Mucosa of gallbladder (tissue), 1 donor: ENCODE data around the gene CNGA3. TPM values are rescaled to one million over a fixed set of nuclear protein-coding genes. Genes with fewer than 3 reads are reported as not detected.

ENCODE experiments used
- DNase-seq: peaks from one replicate; pipeline ENCODE4 v3.0.0-alpha.2; 2020; ENCODE audit warnings: low spot score
- total RNA-seq: library from RNA; stranded (reverse); gene quantifications from one replicate; pipeline ENCODE4 v1.2.1, GENCODE V29; 2021
- donor health status: DM: no; HTN: no; CAD: no.

The CNGA3 gene
- total RNA-seq, 1 donor from 2014 or later: not detected

DNA sequence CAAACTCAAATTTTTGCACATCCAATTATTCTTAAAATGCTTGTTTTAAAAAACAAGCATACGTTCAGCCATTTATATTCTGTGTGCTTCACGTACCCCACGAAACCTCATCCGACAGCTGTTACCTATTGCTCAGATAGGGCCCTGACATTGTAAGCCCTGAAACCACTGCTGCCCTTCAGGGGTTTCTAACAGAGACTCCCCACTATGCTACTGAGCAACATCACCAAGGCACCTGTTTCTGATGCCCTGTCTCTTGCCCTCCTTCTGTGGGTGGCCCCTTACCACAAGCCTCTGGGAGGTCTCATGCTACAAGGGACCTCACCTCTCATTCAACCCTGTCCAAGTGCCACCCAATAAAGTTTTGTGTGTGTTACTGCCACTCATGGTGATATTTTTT, 18.5 kb upstream of the CNGA3 start:
- DNase-seq: no peak

DNA sequence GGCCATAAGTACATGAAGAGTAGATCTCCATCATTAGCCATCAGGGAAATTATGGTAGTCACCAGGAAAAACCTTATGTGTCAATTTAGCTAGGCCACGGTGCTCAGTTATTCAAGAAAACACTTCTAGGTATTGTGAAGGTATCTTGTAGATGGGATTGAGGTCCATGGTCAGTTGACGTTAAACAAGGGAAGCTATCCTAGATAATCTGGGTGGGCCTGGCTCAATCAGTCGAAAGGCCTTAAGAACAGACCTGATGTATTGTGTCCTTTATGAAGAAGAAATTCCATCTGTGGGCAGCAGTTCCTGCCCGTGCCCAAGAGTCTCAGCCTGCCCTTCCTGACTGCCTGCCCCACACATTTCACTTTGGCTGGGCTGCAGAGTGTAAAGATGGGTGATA, 16.7 kb upstream of the CNGA3 start:
- no peak for DNase-seq

DNA sequence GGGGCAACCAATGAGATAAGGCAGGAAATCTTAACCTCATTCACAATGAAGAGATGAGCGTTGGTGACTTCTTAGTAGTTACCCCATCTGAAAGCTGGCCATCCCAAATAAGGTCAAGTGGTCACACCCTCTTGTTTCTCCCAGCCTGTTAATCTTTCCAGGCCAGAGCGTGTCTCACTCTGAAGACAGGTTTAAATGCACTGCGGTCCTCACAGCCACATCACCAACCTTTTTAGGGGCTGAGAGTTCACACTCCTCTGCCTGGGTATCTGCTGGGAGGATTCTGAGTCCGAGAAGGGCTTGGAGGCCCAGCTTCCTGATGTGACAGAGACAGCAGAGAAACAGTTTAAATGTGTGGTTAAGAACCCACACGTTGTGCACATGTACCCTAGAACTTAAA, 13.3 kb upstream of the CNGA3 start:
- DNase-seq: no peak

DNA sequence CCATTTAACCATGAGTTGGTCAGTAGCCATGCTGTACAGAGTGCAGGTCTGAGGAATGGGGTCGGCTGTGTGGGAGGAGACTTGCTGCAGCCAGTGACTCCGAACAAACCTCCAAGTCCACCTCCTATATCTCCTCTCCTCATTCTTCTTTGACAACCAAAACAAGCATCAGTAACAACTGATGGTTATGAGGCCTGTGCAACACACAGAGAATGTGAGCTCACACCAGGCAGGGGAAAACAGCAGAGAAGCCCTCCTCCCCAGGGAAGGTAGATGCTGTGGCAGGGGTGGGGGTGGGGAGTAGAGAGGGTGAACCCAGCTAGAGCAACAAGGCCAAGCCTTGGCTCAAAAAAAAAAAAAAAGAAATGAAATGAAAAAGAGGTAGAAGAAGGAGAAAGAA, 12.3 kb upstream of the CNGA3 start:
- DNase-seq: no peak

DNA sequence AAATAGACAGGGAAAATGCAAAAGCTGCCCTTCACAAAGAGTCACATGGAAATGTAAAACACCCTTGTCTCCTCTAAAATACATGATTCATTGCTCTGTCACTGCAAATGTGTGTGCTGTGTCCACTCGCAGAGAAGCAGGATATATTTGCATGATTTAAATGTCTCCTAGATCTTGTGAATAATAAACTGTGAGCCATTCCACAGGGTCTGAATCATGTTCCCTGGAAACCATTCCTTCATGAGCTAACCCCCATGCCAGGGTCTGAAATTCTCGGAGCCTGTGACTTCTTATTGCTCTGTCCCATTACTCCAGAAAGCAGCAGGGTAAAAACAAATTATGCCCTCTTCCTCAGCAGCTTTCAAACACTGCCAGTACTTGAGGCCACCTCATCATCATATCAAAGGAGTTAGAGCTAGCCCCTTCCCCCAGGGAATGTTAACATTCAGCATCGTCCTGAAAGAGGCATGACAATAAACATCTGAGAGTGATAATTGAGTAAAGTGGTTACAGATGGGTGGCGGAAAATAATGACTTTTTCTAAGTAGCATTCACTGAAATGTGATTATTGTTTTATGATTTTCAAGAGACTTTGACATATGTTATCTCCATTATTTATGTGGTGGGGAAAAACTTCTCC, 11.7 kb upstream of the CNGA3 start:
- DNase-seq: no peak

DNA sequence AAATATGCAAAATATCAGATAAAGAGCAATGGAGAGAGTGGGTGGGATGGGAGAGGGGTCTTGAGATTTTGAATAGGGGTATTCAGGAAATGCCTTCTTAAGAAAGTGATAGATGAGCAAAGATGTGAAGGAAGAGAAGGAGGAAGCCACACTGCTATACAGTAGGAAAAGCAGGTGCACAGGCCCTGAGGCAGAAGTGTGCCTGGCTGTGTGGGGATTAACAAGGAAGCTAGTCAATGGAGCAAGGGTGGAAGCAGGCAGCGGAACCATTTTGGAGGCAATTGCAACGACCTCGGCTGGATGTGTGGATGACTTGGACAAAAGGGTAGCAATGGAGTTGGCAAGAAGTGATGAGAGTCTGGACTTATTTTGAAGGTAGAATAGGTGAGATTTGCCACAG, 11.0 kb upstream of the CNGA3 start:
- DNase-seq: no peak

DNA sequence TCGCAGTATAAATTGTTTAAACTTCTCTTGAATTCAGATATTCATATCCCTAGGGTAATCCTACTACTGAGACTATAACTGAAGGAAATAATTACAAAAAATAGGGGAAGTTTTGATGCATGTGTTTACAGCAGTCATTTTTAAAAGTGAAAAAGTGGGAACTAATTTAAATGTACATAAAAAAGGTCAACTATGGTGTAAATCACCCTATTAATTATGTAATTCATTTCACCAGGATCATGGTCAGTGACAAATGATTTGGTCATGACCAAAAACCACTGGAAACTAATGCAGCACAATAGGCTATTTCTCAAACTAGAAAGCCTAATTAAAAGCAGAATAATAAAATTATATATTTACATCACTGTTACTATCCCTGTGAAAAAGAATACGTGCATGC, 5.0 kb upstream of the CNGA3 start:
- DNase-seq: no peak

DNA sequence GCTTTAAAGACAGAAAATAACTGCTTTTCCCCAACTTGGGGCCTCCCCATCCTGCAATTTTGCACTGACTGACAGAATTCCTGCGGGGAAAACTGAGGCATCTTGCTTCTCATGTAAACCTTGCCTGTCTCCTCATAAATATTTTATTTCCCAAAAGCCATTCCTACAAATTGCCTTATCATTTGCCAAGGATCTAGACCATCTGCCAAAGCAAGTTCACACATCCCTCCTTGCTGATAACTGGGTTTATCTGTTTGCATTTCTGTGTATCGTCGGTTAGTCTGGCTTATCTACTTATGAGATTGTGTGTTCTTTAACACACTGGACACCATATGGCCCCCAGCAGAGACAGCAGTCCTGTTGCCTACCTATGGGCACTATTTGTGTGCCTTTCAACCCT, 3.0 kb upstream of the CNGA3 start:
- DNase-seq: no peak

DNA sequence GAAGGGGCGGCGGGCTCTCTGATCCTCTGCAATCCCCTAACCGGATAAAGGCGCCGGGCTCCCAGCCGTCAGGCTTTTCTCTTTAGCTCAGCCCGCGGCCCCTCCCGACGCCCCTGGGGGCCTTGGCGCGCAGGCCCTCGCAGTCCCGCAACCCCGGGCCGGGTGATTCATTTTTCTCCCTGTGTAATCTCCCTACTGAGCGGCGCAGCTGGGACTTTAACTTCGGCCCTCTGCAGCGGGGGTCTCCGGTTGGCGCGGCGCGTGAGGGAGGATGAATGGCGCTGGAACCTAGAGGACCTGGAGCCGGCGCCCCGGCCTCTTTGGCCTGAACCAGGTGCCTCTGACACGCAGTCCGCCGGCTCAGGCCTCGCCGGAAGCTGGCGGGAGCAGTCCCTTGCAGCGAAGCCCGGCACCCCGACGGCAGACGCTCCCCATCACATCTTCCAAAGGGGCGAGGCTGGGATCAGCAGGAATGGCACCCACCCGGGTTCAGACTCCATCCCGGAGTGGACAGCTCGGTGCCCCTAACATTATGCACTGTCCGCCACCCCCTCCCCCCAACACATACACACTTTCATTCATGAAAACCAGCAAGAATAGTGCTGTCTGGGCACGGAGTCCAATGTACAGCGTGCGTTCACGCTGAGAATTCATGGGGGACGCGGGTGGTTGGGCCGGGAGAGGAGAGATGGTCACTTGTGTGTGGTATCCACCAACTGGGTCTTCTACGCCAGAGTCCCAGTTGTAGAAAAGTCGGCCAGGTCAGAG, 1.2 kb downstream of the CNGA3 start:
- DNase-seq: no peak

DNA sequence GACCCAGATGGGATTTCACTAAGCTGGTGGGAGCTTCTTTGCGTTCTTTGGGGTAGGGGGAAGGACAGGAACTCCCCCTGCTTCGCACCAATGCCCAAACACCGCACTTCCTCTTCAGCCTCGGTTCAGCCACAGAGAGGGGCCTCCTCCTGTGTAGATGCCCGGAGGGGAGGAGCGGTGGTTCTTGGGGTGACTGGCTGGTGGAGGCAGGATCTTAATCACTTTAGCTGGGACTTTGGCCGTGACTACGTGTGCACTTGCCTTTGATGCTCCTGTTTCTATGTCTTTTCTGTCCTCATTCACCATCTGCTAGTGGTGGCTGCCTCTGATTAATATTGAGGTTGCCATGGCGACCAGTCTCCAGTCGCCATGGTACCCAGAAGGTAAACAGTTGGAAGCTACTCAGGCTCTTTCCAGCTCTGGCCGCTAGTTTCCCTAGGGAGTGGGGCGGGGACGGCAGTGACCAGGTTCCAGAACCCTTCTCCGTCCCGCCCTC, 1.9 kb downstream of the CNGA3 start:
- no peak for DNase-seq

DNA sequence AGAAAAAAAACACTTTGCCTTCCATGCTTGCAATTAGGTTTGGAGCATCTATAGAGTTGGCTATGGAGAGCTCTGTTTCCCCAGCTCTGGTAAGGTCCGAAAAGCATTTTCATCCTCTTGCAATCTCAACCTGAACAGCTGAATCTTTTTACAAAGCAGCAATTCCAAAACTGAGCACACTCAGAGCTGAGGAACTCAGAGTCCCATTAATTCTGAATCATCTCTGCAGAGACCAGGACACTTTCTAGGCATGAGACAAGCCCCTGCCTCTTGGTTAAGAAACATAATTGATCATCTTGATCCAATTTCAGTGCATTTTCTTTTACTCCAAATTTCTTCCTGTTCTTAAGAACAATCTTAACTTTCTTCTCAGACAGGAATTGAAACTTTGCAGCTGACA, 4.2 kb downstream of the CNGA3 start:
- no peak for DNase-seq

DNA sequence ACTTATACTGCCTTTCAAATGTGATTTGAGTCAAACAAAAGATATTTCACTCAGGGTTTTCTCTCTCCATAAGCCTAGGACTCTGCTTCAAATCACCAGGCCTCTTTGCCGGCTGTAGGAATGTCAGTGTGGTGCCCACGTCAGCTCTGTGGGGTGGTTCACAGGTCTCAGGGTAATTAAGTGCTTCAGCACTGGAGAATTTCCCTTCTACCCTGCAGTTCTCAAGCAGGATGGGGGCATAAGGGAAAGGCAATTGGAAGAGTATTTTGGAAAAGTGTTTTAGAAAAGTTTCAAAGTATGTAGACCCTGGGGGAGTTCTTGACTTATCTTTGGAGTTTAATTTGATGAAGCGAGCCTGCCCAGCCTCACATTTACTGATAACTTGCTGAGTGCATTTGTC, 9.6 kb downstream of the CNGA3 start:
- no peak for DNase-seq

DNA sequence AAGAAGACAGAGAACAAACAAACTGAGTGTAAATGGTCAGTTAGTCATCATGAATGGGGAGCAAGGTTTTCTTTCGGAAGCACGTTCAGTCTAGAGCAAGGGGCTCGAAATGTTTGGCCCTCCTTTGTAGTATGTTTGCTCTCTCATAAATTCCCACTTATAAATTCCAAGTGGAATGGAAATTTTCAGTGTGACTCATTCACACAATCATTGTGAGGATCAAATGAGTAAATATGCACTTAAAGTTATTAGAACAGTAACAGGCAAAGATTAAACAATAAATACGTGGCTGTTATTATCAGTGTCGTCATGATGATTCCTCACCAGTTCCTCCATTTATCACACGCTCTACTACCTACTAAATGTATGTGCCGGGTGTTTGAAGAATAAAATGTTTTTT, 10.5 kb downstream of the CNGA3 start:
- no peak for DNase-seq

DNA sequence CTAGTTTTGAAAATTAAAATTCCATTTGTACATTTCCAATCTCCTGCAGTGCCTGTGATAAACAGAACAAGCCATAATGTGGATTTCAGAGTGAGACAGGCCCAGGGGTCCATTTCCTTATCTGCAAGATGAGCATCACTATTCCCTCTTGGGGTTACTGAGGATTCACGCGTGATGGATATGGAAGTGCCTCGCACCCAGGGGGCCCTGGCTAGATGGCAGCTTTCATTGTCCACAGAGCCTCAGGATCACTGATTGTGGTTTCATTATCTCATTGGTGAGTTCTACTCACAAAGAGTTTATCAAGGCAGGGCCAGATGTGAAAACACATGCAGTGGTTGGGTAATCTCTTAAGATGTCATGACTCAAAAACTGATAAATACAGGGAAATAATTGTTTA, 11.6 kb downstream of the CNGA3 start:
- no peak for DNase-seq

DNA sequence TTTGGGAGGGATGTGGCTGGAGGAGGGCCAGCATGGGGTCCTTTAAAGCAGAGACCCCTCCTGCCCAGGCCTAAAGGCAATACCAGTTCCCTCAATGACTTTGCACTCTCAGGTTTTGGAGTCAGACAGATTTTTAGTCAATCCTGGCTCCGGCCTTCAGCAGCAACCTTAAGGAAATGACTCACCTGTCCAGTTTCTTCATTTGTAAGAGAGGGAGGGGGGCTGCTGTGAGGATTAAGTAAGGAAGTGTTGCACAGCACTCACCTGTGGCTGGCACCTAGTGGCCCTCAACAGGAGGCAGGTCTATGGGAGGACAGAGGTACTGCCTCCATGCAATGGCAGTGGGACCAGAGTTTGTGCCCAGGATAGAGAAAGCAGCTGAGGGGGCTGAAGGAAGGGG, 13.7 kb downstream of the CNGA3 start:
- no peak for DNase-seq

DNA sequence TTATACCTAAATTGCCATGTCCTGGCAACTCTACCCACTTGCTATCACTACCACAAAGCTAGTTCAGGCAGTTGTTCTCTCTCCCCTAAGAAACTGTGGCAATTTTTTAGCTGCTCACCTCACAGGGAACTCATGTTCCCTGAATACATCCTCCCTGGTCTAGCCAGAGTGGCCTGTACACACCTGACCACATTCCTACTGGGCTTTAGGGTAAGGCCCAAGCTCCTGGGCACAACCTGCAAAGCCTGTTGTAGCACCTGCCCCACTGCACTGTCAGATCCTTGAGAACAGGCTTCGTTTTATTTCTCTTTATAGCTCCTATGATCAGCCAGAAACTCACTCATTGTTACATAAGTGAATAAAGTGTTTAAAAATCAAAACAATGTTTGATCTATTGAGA, 21.5 kb downstream of the CNGA3 start:
- DNase-seq: no peak

DNA sequence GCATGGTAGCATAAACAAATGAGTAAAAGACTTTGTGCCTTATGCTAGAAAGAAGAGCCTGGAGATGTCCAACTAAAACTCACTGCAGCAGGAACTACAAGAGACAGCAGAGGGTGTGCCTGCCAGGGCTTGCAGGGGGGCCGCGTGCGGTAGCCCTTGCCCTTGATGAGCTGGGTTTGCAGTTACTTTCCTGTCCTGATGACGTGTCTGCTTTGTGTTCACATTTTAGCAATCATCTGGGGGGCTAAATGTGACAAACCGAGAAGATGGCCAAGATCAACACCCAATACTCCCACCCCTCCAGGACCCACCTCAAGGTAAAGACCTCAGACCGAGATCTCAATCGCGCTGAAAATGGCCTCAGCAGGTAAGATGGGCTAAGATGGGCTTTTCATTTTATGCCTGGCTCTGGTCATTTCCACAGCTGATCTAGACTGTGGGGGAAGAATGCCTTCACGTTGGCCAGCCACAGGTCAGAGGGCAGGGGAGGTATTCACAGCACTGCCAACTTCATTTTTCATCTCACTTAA, 23.5 kb downstream of the CNGA3 start:
- no peak for DNase-seq

DNA sequence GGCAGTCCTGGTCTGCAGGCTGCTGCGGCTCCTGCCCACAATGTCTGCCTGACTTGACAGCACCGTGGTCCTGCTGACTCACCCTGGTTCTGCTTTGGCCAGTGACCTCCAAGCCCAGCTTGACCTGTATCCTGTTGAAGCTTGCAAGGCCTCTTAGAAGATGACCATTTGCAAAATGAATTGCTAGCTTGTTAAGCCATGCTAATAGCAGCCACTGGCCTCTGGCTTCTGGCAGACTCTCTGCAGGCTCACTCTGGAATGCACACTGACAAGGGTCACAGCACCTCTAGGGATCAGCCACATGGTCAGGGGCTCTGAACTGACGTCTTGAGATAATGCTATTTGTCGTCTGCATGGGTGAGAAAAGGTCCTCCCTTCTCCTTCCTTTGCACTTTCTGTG, 25.9 kb downstream of the CNGA3 start:
- DNase-seq: no peak

DNA sequence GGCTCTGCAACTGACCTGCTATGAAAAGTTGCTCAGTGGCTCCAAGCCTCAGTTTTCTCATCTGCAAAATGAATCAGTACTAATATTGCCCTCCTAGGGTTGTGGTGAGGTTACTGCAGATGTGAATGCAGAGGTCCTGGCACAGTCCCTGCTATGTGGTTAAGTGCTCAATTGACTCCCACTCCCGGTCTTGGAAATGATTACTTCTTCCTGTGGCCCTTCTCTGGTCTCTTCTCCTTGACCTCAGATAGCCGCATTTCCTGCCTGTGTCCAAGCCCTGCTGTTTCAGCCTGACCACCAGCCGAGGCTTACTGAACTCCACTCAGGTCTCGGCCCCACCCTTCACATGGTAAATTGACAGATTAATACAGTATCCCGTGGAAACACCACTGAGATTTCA, 26.3 kb downstream of the CNGA3 start:
- no peak for DNase-seq

DNA sequence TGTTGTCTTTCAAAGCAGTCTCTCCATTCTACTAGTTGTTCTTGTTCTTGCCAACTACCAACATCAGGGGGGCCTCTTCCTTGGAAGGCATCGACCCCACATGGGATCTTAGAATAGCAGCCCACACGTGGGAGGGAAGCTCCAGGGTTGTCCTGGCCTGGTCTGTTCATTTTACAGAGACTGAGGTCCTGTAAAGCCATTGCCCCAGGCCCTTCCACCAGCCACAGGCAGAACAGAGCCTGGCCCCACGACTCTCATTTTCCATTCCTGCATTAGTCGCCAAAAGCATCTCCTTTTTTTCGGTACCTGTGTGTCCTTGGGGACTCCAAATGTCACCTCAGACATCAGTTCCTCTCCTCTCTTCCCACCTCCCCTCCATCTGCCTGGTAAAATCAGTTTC, 28.0 kb downstream of the CNGA3 start:
- no peak for DNase-seq

DNA sequence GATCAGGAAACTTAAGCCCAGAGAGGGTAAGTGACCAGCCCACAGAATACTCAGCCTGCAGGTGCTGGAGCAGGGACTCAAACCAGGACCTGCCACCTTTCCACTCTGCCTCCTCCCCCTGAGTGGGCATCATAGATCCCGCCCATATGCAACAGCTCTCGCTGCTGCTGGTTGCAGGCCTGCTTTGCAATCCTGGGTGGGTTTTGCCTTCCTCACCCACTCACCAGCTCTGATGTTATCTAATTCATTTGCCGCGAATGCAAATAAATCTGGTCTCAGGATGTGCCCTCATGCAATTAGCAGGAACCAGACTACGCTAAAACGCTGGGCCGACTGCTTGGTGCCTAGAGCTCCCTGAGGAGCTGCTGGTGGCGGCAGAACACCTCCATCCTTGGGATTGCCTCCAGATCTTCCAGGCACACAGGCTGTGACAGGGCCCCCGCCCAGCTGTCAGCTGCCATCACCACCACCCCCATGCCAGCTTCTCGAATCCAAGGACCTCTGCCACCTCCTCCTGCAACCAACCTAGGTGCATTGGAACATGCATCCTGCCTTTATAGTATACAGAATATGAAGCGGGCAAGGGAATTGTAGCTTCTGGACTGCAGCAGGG, 28.8 kb downstream of the CNGA3 start:
- DNase-seq: no peak

DNA sequence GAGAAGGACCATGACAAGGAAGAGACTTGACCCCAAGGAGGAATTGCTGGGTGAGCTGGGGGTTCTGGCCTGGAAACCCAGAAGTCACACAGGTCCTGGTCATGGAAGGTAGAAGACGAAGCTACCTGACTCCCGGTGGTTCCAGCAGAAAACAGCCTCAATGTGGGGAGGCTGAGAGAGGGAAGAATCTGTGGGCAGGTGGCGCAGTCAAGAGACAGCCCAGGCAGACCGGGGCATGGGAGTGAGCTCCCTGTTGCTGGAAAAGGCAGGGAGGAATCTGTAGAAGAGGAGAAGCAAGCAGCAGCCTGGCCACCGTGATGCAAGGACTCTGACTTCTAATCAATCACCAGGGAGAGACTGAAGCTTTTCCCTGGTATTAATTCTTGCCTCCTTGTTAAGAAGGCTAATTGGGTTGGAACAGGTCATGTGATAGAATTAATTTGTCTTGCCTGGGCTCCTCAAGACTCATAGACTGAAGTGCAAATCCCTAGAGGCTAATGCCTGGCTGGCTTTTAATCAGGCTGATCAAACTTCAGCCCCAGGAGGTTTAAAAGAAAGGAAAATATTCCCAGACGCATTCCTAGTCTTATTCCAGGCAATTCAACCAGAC, 30.1 kb downstream of the CNGA3 start:
- no peak for DNase-seq

DNA sequence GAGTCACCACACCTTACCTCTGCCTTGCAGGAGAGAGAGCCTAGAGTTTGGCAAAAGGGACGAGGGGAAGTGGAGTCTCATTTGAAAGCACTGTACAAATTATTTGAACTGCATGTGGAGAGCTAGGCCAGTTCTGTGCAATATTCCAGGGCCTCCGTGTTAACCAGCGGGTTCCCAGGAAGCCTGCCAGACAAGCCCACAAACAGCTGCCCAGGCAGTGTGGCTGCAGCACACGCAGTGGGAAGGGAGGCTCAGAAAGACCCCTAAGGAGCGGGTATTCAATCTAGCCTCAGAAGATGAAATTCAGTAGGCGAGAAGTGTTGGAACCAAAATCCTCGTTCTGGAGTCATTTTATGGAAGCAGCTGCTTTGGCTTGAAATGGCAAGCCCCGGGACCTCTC, 30.7 kb downstream of the CNGA3 start:
- DNase-seq: no peak
